Astrocyte (in vitro differentiated cells and primary cell): ENCODE measurements around the gene ZDHHC11B. TPM values are rescaled to one million over a fixed set of nuclear protein-coding genes. Genes with fewer than 3 reads are reported as not detected.

Source experiments
- DNase-seq: peaks from one replicate; pipeline ENCODE4 v3.0.0-alpha.2; 2010; ENCODE audit warnings: low read depth
- FAIRE-seq: peaks from 2 replicates; lab custom pipeline; 2011; peaks lifted over from hg19 to GRCh38; lab: Jason Lieb, UNC
- H2AFZ ChIP-seq: 2 replicates; pipeline ENCODE4 v1.6.0; 2012; ENCODE audit warnings: low read depth, low read length, inconsistent platforms
- H3K27ac ChIP-seq: 2 replicates; pipeline ENCODE4 v1.5.1; 2011; ENCODE audit warnings: low read depth, low read length, inconsistent platforms
- H3K27me3 ChIP-seq: 2 replicates; pipeline ENCODE4 v1.6.0; 2011; ENCODE audit warnings: low read length, inconsistent platforms; ENCODE audit not compliant: insufficient read depth
- H3K36me3 ChIP-seq: 2 replicates; pipeline ENCODE4 v1.5.1; 2011; ENCODE audit warnings: low read length, inconsistent platforms; ENCODE audit not compliant: insufficient read depth
- H3K4me1 ChIP-seq: 2 replicates; pipeline ENCODE4 v1.5.1; 2011; ENCODE audit warnings: low read length, inconsistent platforms; ENCODE audit not compliant: insufficient read depth
- H3K4me2 ChIP-seq: 2 replicates; pipeline ENCODE4 v1.6.0; 2012; ENCODE audit warnings: low read length, inconsistent platforms
- H3K4me3 ChIP-seq: 2 replicates; pipeline ENCODE4 v1.5.1; 2011; ENCODE audit warnings: low read depth, mild to moderate bottlenecking, low read length, inconsistent platforms; ENCODE audit not compliant: insufficient read depth
- H3K79me2 ChIP-seq: 2 replicates; pipeline ENCODE4 v1.6.0; 2012; ENCODE audit warnings: mild to moderate bottlenecking, low read length, inconsistent platforms; ENCODE audit not compliant: insufficient read depth
- H3K9ac ChIP-seq: 2 replicates; pipeline ENCODE4 v1.6.0; 2012; ENCODE audit warnings: mild to moderate bottlenecking, low read length, inconsistent platforms
- H3K9me3 ChIP-seq: 2 replicates; pipeline ENCODE4 v1.5.1; 2012; ENCODE audit warnings: low read depth, mild to moderate bottlenecking, low read length, inconsistent platforms; ENCODE audit not compliant: insufficient read depth
- H4K20me1 ChIP-seq: 2 replicates; pipeline ENCODE4 v1.6.0; 2012; ENCODE audit warnings: low read length, inconsistent platforms; ENCODE audit not compliant: insufficient read depth
- H3K27ac Mint-ChIP-seq: one replicate; pipeline ENCODE4 v1.8.0; 2021; ENCODE audit warnings: mild to moderate bottlenecking, mixed read lengths; ENCODE audit not compliant: unreplicated experiment
- H3K27me3 Mint-ChIP-seq: one replicate; pipeline ENCODE4 v1.8.0; 2021; ENCODE audit warnings: low read depth, mixed read lengths; ENCODE audit not compliant: unreplicated experiment
- H3K36me3 Mint-ChIP-seq: one replicate; pipeline ENCODE4 v1.8.0; 2021; ENCODE audit warnings: low read depth, mixed read lengths; ENCODE audit not compliant: unreplicated experiment
- H3K4me1 Mint-ChIP-seq: one replicate; pipeline ENCODE4 v1.8.0; 2021; ENCODE audit warnings: low read depth, mixed read lengths; ENCODE audit not compliant: unreplicated experiment
- H3K4me3 Mint-ChIP-seq: one replicate; pipeline ENCODE4 v1.8.0; 2021; ENCODE audit warnings: mild to moderate bottlenecking, moderate library complexity, mixed read lengths; ENCODE audit not compliant: unreplicated experiment
- H3K9me3 Mint-ChIP-seq: one replicate; pipeline ENCODE4 v1.8.0; 2021; ENCODE audit warnings: mild to moderate bottlenecking, mixed read lengths; ENCODE audit not compliant: unreplicated experiment
- EZH2 ChIP-seq: IDR thresholded peaks from 2 replicates; pipeline ENCODE4 v1.6.1; 2012; ENCODE audit warnings: mild to moderate bottlenecking, low read length, inconsistent platforms; ENCODE audit not compliant: insufficient read depth
- total RNA-seq: library from RNA; stranded (reverse); gene quantifications from 2 replicates; pipeline ENCODE4 v1.2.1, GENCODE V29; 2021
- TF ChIP-seq, protein P1 (sequence below): IDR thresholded peaks from 2 replicates; pipeline ENCODE4 v1.5.1; 2011; ENCODE audit warnings: low read depth, mild to moderate bottlenecking, inconsistent platforms, low read length, moderate library complexity; ENCODE audit not compliant: insufficient read depth

ZDHHC11B gene
- total RNA-seq, 1 donor from 2014 or later: 0.23 TPM

DNA sequence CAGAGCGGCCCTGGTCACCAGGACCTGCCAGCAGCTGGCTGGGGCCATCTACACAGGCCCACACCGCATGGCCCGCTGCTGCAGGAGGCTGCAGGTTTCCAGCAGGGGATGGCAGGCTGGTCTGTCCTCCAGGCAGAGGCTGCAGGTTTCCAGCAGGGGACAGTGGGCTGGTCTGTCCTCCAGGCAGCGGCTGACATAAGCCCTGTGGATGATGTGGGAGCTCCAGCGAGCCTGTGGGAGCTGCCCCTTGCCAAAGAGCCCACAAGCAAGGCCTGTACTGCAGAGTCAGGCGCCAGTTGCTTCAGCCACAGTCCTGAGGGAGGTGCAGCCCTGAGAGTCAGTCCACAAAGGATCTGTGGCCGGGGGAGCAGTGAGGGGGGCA, 109.9 kb downstream of the ZDHHC11B start:
- H3K4me1 Mint-ChIP-seq: peaks cover 2% of the 10 kb centered on the region
- FAIRE-seq: no peak
- H3K4me2 ChIP-seq: no peak overlapping the region

DNA sequence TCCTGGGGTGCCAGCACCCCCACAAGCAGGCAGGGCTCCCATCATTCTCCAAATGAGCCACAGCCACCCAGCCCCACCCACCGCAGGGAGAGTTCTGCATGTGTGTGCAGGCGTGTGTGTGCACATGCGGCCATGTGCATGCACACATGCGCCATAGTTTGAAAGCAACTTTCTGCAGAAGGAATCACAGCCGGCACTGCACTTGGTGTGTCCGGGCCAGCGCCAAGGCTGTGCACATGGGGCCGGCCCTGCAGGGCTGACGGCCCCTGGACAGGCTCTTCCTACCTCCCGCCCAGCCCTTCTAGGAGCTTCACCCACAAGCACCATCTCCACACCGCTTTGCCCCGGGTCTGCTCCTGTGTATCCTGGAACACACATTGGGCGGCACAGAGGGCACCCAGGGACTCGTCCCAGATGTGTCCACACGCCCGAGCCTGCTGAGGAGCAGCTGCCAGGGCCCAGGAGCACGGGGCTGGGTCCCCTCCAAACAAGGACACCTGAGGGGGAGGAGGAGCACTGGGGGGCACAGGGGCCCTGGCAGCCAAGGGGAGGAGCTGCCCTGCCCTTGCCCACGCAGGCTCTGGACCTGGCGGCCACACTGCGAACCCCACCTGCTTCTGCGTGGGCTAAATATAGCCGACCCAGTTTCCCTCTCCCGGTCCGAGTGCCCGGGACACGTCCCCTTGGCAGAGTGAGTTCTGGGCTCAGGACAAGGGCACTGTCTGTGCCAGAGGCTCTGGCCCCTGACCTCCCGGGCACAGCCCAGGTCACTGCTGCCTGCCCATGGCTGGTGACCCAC, 110.5 kb downstream of the ZDHHC11B start:
- Histone ChIP-seq H3K9me3 (no peaks in the 10 kb centered on the region), H3K4me3 (no peak overlapping the region), H3K9ac (no peak overlapping the region), H3K4me2 (no peak overlapping the region), H3K36me3 (no peaks in the 10 kb centered on the region), H3K4me1 (peaks cover 21% of the 10 kb centered on the region), H3K27me3 (peaks cover 16% of the 10 kb centered on the region), H4K20me1 (no peaks in the 10 kb centered on the region), H2AFZ (no peak overlapping the region), H3K27ac (no peak overlapping the region), H3K79me2 (no peaks in the 10 kb centered on the region)
- Mint-ChIP-seq H3K27me3 (peaks cover 12% of the 10 kb centered on the region), H3K4me3 (no peak overlapping the region), H3K27ac (no peak overlapping the region), H3K36me3 (no peaks in the 10 kb centered on the region), H3K9me3 (no peaks in the 10 kb centered on the region), H3K4me1 (peaks cover 2% of the 10 kb centered on the region)
- DNase-seq: no peak
- no peak for FAIRE-seq
- TF ChIP-seq EZH2: no peak
- TF ChIP-seq, protein P1, sequence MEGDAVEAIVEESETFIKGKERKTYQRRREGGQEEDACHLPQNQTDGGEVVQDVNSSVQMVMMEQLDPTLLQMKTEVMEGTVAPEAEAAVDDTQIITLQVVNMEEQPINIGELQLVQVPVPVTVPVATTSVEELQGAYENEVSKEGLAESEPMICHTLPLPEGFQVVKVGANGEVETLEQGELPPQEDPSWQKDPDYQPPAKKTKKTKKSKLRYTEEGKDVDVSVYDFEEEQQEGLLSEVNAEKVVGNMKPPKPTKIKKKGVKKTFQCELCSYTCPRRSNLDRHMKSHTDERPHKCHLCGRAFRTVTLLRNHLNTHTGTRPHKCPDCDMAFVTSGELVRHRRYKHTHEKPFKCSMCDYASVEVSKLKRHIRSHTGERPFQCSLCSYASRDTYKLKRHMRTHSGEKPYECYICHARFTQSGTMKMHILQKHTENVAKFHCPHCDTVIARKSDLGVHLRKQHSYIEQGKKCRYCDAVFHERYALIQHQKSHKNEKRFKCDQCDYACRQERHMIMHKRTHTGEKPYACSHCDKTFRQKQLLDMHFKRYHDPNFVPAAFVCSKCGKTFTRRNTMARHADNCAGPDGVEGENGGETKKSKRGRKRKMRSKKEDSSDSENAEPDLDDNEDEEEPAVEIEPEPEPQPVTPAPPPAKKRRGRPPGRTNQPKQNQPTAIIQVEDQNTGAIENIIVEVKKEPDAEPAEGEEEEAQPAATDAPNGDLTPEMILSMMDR: no peak

More for the DNA sequence above, 109.9 kb downstream of the ZDHHC11B start:
- Histone ChIP-seq H3K27me3 (peaks cover 16% of the 10 kb centered on the region), H3K4me1 (peaks cover 16% of the 10 kb centered on the region), H2AFZ (no peak overlapping the region), H3K9me3 (no peaks in the 10 kb centered on the region), H3K36me3 (no peaks in the 10 kb centered on the region), H3K27ac (no peak overlapping the region), H3K9ac (no peak overlapping the region), H4K20me1 (no peaks in the 10 kb centered on the region), H3K79me2 (no peaks in the 10 kb centered on the region), H3K4me3 (no peak overlapping the region)
- Mint-ChIP-seq H3K36me3 (no peaks in the 10 kb centered on the region), H3K27me3 (peaks cover 12% of the 10 kb centered on the region), H3K9me3 (no peaks in the 10 kb centered on the region), H3K27ac (no peak overlapping the region), H3K4me3 (no peak overlapping the region)
- TF ChIP-seq, protein P1: no peak
- TF ChIP-seq EZH2: no peak
- DNase-seq: no peak
